Measurements from ENCODE around the gene RSPO4. TPM values are rescaled to one million over a fixed set of nuclear protein-coding genes. Genes with fewer than 3 reads are reported as not detected.

Gene RSPO4
- polyA plus RNA-seq, 1 donor = 0.28 TPM

DNA sequence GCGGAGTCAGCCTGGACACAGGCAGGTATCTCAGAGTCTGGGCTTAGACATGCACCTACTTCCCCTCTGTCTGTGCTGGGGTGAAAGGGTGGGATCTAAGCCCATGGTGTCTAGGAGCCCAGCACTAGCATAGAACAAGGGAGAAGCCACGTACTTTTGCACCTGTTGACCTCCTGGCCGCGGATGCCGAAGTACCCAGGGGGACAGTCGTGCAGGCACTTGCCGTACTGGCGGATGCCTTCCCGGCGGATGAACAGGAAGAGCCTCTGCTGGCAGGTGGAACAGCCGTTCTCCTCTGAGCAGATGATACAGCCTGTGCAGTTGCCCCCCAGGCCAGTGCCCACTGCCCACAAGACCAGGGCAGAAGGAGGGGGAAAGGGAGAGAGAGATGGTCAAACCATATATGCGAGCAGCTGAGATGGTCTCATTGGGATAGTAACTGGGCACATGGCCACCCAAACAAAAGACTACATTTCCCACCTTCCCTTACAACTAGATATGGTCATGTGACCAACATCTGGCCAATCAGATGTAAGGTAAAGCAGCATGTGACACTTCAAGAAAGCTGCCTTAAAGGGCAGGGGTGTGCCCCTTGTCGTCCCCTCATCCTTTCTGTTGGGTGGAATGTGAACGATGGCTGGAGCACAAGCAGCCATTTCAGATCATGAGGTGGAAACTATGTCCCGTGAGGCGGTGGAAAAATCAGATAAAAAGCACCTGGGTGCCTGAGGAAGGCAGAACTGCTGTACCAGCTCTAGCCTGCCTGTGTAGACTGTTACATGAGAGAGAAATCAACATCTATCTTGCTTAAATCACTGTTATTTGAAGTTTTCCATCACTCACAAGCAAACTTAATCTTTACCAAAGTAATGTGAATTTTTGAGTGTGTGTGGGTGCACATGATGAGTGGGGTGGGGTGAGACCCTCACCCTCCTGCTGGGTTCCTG is 34.0 kb downstream of the RSPO4 start:
- no peak for DNase-seq

DNA sequence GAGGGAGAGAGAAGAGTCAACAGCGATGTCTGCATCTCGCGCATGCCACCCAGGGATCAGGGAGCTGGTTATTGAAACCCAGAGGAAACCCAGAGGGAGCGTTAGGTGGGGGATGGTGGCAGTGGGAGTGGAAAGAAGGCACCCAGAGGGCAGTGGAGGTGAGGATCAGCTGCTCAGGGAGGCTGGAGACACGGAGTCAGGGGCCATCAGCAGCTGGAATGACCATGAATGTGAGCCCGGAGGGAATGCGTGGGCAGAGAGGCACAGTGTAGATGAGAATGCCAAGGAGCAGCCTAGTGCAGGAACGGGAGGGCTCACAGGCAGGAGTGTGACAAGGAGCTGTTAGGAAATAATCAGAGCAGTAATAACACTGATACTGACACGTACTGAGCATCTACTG is 36.2 kb downstream of the RSPO4 start:
- no peak for DNase-seq

DNA sequence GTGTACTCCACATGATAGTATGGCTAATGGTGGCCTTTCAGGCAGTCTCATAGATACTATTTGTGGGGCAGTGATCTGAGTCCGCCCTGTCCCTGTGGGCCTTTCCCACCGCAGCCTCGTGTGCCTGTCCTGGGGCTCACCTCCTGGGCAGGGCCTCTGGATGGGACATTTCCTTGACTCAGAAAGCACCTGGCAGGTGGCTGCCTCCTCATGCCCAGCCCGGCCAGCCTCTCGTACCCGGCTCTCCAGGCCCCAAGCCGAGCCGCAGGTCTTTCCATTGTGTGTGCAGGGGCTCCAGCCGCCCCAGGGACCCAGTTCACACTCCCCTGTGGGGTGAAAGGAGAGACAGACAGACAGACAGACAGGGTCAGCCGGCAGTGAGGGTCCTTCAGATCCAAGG is 38.3 kb downstream of the RSPO4 start:
- no peak for DNase-seq

DNA sequence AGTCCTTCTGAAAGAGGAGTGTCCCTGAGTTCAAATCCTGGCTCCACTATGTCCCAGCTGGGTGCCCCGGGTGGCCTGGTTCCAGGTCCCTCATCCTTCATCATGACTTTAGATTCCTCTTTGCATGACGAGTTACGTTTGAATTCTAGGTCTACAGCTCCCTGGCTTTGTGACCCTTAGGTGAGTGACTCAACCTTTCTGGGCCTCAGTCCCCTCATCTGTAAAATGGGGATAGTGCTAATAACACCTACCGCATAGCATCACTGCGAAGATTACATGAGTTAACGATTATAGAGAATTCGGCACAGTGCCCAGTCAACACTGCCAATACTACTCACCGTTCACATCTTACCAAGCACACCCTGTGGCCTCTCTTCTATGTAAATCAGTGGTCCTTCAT is 39.4 kb downstream of the RSPO4 start:
- no peak for DNase-seq

DNA sequence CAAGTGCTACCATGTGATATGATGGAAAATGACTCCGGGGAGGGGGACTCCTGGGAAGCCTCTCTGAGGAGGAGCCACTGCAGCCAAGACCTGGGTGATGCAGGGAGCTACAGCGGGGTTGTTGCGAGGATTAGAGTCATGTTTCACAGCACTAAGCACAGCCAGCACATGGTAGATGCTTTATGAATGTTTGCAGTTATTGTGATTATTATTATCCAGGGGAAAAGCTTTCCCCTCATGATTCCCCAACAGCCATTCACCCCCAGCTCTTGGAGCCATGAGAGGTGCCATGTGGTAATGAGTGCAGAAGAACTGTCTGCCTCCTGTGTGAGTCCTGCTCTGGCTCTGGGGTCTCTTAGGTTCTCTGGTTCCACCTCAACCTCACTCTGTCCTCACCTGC is 39.9 kb downstream of the RSPO4 start:
- DNase-seq = no peak

DNA sequence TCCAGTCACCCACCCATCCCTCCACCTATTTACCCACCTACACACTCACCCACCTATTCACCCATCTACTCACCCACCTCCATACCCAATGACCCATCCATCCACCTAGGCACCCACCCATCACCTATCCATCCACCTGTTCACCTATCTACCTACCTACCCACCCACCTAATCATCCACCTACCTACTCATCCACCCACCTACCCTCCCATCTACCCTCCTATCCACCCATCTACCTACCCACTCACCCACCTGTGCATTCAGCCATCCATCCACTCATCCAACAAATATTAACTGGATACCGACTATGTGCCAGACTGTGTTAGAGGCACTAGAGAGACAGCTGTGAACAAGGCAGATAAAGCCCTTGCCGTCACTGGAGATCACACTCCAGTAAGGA is 40.3 kb downstream of the RSPO4 start:
- DNase-seq = no peak

DNA sequence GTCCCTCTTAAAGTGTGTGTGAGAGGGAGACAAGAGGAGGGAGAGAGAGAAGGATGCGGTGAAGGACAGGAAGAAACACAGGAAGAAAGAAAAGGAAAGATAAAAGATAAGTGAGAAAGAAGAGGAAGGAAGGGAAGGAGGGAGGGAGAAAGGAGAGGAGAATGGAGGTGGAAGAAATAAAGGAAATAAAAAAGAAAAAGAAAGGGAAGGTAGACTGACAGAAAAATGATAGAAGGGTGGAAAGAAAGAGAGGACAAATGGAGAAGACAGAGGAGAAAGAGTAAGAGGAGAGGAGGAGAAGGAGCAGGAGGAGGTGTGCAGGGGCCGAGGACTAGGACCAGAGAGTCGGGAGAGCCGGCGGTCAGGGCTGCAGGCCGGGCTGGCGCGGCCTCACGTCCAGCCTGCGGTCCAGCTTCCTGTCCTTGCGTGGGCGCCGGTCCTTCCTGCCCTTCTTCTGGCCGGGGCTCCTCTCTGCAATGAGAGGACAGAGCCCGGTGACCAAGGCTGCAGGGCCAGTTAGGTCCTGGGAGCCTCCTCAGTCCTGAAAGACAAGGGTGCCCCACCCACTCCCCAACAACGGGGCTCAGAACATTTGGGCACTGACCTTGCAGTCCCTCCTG is 42.0 kb downstream of the RSPO4 start:
- no peak for DNase-seq

DNA sequence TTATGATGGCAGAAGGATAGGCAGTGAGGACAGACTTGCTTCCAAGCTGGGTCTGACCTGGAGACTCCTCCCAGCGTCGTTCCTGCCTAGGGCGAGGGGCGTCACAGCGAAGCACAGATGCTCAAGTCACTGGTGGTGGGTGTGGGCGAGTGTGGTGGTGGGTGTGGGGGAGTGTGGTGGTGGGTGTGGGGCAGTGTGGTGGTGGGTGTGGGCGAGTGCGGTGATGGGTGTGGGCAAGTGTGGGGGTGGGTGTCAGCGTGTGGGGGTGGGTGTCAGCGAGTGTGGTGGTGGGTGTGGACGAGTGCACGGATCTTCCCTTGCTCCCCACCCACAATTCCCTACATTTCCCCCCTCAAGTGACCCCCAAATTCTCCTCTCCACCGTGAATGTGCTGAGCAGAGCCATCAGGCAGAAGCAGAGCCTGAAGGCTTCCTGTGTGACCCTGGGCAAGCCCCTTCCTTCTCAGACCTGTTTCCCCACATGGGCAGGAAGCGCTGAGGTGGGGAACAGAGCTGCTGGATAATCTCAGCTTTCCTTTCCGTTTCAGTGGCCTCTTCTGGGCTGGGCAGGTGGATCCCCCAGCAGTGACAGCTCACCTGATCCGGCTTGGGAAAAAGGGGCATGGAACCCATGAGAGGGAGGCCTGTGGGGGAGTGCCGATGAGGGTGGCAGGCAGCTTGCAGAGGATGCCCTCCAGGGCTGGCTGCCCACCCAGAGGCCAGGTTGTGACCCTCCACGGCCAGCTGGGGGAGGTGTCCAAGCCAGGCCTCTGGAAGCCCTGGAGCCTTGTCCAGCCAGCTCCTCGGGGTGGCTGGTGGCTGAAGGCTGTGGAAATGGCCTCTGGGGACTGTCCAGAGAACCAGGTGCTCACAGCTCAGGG is 42.9 kb downstream of the RSPO4 start:
- DNase-seq = no peak

DNA sequence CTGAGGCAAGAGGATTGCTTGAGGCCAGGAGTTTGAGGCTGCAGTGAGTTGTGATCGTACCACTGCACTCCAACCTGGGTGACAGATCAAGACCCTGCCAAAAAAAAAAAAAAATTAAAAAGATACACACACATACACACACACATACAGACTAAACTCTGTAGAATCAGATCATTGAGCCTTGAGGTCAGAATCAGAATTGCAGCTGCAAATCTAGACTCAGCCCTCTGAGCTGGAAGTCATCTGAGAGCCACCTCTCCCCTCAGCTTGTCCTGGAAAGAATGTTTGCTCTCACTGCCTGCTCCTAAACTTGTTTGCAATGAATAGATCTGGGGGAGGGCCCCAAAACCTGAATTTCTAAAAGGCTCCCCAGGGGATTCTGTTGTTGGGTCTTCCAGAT is 44.6 kb downstream of the RSPO4 start:
- DNase-seq = no peak

DNA sequence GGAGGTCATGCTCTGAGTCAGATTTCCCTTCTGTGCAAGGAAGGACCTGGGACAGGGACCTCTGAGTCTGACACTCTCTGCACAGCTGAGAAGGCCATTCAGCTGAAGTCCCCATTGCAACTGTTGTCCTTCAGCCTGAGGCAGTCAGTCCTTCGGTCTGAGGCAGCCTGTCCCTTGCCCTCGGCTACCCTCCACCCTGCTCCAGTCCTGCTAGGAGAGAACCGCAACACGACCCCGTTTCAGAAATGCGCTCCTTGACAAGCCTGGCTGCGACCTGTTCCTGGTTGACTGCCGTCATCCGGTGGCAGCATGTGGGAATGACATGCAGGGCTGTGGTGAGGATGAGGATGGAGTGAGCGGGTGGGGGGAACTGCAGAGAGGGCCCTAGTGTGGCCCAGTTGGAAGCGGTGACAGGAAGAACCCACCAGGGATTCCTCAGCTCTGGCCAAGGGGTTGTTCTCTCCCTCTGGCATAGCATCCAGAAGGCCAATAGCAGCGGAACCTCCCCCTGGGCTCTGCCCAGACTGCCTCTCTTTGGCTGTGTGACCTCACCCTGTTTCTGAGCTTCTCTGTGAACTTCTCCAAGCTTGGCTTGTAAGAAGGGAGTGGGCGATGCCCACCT is 45.7 kb downstream of the RSPO4 start:
- peak; percentile 45 for DNase-seq

DNA sequence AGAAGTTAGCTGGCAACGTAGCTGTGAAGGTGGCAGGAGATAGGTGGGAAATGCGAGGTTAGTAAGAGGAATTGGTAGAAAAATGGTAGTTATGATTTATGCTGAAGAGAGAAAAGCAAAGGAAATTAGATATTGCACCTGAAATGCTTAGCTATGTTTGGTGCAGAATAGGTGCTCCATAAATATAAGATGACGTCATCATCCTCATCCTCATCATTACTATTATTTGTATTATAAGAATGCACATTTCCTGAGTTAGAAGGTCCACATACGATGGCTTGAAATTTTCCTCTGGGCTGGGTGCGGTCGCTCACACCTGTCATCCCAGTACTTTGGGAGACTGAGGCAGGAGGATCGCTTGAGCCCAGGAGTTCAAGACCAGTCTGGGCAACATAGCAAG is 46.5 kb downstream of the RSPO4 start:
- DNase-seq = no peak

DNA sequence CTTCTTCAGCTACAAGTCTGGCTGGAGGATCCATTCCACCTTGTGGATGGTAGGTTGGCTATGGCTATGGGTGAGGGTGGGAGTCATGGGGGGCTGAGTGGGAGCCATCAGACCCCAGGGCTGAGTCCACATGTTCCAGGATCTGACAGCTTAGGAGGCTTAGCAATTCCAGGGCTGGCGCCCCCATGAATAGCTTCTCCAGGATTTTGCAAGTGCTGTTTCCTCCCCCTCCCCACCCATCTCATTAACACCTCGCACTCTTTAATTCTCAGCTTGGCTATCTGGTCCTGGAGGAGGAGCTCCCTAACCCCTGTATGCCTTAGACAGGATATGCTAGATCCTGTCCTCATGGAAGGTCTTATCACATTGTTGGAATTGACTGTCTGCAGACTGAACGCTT is 47.0 kb downstream of the RSPO4 start:
- no peak for DNase-seq

DNA sequence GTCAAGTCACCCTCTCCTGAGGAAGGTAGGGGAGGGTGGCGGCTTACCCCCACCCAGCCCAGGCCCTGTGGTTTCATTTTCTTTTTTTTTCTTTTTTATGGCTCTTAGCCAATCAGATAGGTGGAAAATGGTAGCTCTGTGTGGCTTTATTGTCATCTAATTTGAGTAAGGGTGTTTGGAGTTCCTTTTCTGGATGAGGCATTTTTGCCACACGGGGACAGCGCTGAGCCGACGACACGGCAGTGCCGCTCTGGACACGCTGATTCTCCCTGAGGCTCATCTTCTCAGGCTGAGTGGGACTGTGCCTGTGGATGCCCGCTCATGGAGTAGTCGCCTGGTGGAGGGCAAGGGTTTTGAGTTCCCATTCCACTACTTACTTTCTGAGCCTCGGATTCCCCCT is 48.4 kb downstream of the RSPO4 start:
- DNase-seq = peak; percentile 11

DNA sequence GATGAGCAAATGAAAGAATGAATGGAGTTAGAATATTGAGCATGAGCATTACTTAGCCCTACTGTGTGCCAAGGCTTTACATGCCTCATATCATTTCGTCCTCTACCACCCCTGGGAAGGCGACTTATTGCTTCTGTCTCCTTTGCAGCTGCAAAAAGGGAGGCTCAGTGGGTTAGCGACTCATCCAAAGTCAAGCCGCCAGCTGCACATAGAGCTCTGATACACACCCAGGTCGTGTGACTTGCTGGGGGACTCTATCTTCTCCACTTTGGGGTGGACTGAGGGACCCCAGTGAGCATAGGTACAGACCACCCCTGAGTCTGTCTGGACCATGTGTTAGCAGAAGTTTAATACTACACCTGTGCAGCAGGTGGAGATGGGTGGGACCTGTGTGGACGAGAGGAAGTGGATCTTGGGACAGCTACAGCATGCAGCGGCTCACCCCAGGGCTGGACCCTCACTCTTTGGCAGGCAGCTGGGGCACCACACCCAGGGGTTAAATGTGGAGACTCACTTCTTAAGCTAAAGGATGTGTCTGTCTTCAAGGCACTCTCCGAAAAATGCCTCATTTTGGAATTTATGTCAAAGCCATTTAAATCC is 49.8 kb downstream of the RSPO4 start:
- no peak for DNase-seq

DNA sequence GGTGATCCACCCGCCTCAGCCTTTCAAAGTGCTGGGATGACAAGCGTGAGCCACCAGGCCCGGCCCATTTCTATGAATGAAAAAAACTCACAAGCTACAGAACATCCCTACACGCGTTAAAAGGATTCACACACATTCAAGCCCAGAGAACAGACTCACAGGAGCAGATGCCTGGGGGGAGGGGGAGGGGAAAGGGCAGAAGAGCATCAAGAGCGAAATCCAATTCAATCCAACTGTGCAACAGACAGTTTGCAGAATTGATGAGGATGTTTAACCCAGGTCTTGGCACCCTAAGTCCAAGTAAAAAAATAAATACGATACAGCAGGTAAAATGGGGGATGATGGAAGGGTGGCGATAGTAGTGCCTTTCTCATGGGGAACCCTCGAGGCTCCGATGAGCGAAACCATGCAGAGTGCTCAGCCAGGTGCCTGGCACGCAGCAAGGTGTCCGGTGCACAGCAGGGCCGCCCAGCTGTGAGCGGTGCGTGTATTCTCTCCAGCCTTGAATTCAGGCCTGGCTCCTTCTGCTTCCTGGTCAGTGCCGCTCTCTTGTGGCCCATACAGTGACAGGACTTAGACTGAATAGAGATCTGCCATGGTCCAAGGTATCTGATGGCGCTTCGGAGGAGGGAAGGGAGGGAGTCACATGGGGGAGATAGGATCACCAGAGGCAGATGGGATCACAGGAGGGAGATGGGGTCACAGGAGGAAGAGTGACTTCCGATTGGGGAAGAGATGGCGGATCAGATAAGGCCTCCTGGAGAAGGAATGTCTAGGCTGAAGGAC is 50.5 kb downstream of the RSPO4 start:
- no peak for DNase-seq

DNA sequence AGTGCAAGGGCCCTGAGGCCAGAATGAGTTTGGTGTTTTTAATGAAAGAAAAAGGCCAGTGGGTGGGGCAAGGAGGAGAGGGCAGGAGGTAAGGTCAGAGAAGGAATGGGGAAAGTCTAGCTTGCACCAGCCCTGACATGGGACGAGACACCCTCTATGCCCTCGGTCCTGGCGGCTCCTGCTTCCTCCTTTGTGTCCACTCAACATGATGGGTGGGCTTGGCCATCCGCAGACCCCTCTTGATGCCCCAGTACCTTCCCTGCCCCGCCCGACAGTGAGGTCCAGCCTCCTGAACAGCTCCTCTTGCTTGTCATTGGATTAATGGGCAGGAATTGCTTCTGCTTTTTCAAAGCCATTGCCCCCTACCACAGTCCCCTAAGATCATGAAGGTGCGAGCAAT is 52.4 kb downstream of the RSPO4 start:
- DNase-seq = no peak

DNA sequence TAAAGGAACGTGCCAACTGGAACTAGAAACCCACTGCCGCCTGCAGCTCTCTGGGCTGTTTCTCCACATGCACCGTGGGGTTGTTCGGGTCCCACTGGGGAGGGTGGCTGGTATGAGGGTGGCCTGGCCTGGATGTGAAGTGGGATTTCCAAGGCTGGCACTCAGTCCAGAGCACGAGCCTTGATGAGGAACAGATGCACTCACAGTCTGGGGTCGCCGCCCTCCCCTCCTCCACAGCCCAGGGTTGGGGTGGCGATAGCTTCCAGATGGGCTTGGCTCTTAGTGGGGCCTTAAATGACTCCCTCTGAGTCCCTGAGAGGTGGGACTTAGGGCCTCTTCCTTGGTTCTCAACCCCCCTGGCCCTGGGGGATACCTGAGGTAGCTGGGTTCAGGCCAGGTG is 55.3 kb downstream of the RSPO4 start:
- DNase-seq = no peak

DNA sequence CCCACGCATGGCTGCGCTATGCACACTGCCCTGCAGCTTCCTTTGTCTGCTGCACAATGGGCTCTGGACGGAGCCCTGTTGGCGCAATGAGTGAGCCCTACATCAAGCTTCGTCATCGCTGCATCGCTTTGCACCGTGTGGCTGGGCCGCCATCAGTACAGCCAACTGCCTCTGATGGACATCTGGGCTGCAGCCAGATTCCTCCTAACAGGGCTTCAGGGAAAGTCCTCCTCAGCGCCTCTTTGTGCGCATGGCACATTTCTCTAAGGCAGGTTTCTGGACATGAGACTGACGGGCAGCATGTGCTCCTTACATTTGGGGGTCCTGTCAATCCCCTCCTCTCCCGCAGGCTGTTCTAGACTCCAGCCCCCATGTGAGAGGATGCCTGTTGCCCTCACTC is 56.3 kb downstream of the RSPO4 start:
- no peak for DNase-seq

DNA sequence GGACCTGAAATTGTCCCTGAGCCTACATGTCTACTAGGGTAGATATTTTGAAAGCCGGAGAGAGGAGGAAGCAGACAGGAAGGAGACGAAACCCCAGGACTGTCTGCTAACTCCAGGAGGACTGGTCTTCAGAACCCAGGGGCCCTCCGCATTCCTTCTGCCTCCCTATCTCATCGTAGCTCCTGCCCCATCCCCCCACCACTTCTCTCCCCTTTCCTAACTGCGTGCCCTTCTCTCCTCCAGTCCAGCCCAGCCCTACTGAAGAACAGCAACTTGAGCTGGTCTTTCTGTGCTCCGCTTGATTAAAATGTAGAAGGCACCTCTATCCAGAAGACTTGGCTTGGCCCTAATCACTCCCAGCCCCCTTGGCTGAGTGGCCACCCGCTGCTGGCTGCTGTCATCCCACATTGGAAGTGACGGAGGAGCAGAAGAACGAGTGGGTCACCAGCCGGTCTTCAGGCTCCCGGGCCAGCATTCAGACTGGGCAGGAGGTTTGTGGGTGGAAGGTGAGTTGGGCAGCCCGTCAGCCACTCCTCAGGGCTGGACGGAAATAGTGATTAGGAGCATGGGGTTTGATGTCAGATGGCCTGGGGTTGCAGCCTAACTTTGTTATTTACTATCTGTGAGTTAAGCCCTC is 57.2 kb downstream of the RSPO4 start:
- no peak for DNase-seq

DNA sequence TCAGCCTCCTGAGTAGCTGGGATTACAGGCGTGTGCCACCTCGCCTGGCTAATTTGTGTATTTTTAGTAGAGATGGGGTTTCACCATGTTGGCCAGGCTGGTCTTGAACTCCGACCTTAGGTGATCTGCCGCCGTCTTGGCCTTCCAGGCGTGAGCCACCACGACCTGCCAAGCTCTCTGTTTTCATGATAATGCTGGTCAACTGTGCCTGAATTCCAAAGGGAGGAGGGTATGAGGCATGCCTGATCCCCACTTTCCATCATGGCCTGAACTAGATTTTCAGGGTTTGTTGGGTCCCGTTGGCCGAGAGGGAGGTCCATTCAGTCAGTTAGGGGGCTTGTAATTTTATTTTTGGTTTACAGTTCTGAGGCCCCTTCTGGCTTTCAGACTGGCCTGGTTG is 58.0 kb downstream of the RSPO4 start:
- no peak for DNase-seq

DNA sequence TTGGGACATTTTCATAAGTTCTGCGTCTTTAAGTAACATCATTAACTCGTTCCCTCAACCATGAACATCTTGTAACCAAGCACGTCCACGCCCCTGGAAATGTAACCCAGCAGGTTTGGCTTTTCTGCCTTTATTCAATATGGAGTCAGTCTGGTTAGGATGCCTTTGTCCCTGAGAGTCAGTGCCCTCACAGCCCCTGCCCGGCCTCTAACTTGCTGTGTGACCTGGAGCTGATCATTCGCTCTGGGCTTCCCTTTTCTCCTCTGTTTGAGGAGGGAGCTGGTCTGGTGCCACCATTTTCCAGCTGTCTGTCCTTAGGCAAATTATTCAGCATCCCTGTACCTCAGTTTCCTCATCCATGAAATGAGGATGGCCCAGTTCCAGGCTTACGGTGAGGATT is 59.5 kb downstream of the RSPO4 start:
- DNase-seq = no peak

Measured in hindlimb muscle (tissue), 1 donor.